ENCODE results near the gene SLFN5. TPM values are rescaled to one million over a fixed set of nuclear protein-coding genes. Genes with fewer than 3 reads are reported as not detected.

The SLFN5 gene
- total RNA-seq, 1 experiment from 2014 or later, result 2.5 TPM

Other genes starting within 250 kb of the SLFN5 start
- 10.9 and 13.7 TPM in 2 replicates for gene RFFL, start 179.4 kb upstream of the SLFN5 start, total RNA-seq (2014; rRNA removed; shearing (Covaris generic))
- gene RAD51D, start 123.2 kb upstream of the SLFN5 start, total RNA-seq (2014; rRNA removed; shearing (Covaris generic)), result 8.2 and 9.7 TPM in 2 replicates
- not detected in 2 replicates for gene FNDC8, start 121.5 kb upstream of the SLFN5 start, total RNA-seq (2014; rRNA removed; shearing (Covaris generic))
- 23.9 and 24.9 TPM in 2 replicates for gene NLE1, start 100.8 kb upstream of the SLFN5 start, total RNA-seq (2014; rRNA removed; shearing (Covaris generic))
- 0.24 and 0.51 TPM in 2 replicates for gene UNC45B, start 95.3 kb upstream of the SLFN5 start, total RNA-seq (2014; rRNA removed; shearing (Covaris generic))
- not detected in 2 replicates for gene SLC35G3, start 48.7 kb upstream of the SLFN5 start, total RNA-seq (2014; rRNA removed; shearing (Covaris generic))
- 16.5 and 18.6 TPM in 2 replicates for gene SLFN11, start 130.5 kb downstream of the SLFN5 start, total RNA-seq (2014; rRNA removed; shearing (Covaris generic))
- 16.3 and 19.0 TPM in 2 replicates for gene SLFN12, start 189.4 kb downstream of the SLFN5 start, total RNA-seq (2014; rRNA removed; shearing (Covaris generic))
- gene SLFN13, start 205.7 kb downstream of the SLFN5 start, total RNA-seq (2014; rRNA removed; shearing (Covaris generic)), result 0.28 and 0.69 TPM in 2 replicates

Measured in SJCRH30 (cell line).